Measurements from ENCODE around the gene RELN.

The RELN gene

DNA sequence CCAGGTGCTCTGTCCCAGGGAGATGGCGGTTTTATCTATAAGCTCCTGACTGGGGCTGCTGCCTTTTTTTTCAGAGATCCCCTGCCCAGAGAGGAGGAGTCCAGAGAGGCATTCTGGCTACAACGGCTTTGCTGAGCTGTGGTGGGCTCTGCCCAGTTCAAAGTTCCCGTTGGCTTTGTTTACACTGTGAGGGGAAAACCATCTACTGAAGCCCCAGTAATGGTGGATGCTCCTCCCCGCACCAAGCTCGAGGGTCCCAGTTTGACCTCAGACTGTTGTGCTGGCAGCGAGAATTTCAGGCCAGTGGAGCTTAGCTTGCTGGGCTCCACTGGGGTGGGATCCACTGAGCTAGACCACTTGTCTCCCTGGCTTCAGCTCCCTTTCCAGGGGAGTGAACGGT, 527.1 kb downstream of the RELN start:
- CTCF ChIA-PET: interaction anchor here (0.6 kb wide), 1 partner anchor 80 kb away, joined by 3 read pairs; no protein-coding TSS in a partner anchor
- Histone ChIP-seq H3K9me3 (ENCODE audit: control insufficient read depth, insufficient read depth, low read depth, low read length) (no peaks in the 10 kb centered on the region), H3K4me3 (ENCODE audit: low read depth, low read length) (no peak overlapping the region), H3K27ac (ENCODE audit: extremely low read depth, low read depth, low read length) (no peak overlapping the region), H3K4me1 (ENCODE audit: control insufficient read depth, insufficient read depth, low read length) (no peaks in the 10 kb centered on the region), H3K36me3 (ENCODE audit: control insufficient read depth in 2 of 2, insufficient read depth in 1 of 2, low read length in 2 of 2) (no peaks in the 10 kb centered on the region)
- TF ChIP-seq REPIN1 (tag by site-specific recombination; IDR thresholded peaks at IDR 0.05; ENCODE audit: low read depth) (no peak), ZNF211 (tag by site-specific recombination; IDR thresholded peaks at IDR 0.05; ENCODE audit: low read depth) (no peak)
- POLR2A ChIA-PET: no interaction called here

DNA sequence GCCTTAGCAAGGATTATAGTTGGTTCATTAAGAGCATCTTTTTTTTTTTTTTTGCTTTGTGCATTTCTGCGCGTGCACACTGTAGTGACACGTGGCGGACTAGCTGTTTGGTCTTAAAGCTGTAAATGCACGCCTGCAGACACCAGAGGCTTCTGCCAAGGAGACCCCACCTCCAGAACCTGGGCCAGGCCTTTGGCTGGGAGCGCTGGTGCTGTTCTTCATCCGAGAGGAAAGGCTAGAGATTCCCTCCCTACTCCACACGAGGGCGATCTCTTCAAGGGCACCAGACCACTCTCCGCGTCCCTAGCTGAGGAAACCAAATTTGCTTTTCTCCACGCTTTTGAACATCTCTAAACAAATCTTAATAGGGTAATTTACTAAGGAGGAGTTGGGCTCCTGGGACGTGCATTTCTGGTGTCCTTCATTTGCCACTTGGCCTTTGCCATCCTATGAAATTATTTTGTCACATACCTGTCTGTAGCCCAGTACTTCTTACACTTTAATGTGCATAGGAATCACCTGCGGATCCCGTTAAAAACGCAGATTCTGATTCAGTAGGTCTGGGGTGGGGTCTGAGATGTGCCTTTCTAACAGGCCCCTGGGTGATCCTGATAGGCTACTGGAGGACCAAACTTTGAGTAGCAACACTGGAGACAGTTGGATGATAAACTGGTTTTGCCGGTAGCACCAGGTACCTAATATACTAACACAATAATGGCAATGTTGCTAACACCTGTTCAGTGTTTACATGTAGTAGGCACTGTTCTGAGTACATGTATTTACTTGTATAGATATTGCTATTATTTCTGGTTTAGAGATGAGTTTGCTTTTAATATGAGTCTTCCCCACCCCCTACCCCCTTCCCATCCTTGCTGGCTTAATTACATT, 542.1 kb downstream of the RELN start:
- no peak overlapping the region for H3K4me3 ChIP-seq (ENCODE audit: low read depth, low read length)
- CTCF ChIA-PET: interaction anchor here (0.5 to 1.4 kb wide), 22 partner anchors 9 to 1566 kb away, joined by 3 to 9 read pairs (median 3); partner anchors contain the start of gene PMPCB
- no peaks in the 10 kb centered on the region for H3K9me3 ChIP-seq (ENCODE audit: control insufficient read depth, insufficient read depth, low read depth, low read length)
- POLR2A ChIA-PET: no interaction called here
- no peak overlapping the region for H3K27ac ChIP-seq (ENCODE audit: extremely low read depth, low read depth, low read length)
- H3K36me3 ChIP-seq (ENCODE audit: control insufficient read depth in 2 of 2, insufficient read depth in 1 of 2, low read length in 2 of 2): no peaks in the 10 kb centered on the region
- H3K4me1 ChIP-seq (ENCODE audit: control insufficient read depth, insufficient read depth, low read length): no peaks in the 10 kb centered on the region
- TF ChIP-seq ZNF114 (tag by site-specific recombination; IDR thresholded peaks at IDR 0.05) (no peak), ZNF664 (tag by site-specific recombination; IDR thresholded peaks at IDR 0.05) (no peak), ZNF132 (tag by site-specific recombination; IDR thresholded peaks at IDR 0.05; ENCODE audit: borderline replicate concordance) (no peak), ZNF626 (tag by site-specific recombination; IDR thresholded peaks at IDR 0.05) (no peak), ZNF140 (tag by site-specific recombination; IDR thresholded peaks at IDR 0.05) (no peak), SCRT1 (tag by site-specific recombination; IDR thresholded peaks at IDR 0.05; ENCODE audit: borderline replicate concordance) (0 out of 2 replicates have a peak, but pooled peaks have one; percentile 43), KLF16 (tag by site-specific recombination; IDR thresholded peaks at IDR 0.05) (no peak), OSR2 (tag by site-specific recombination; IDR thresholded peaks at IDR 0.05) (no peak), ZNF324 (tag by site-specific recombination; IDR thresholded peaks at IDR 0.05) (no peak), ZNF623 (tag by site-specific recombination; IDR thresholded peaks at IDR 0.05) (no peak), ZNF561 (tag by site-specific recombination; IDR thresholded peaks at IDR 0.05; ENCODE audit: borderline replicate concordance) (no peak), ZNF660 (tag by site-specific recombination; IDR thresholded peaks at IDR 0.05) (peak; percentile 65), ZNF621 (tag by site-specific recombination; IDR thresholded peaks at IDR 0.05) (no peak), ZBTB20 (tag by site-specific recombination; IDR thresholded peaks at IDR 0.05) (no peak), ZNF843 (tag by site-specific recombination; IDR thresholded peaks at IDR 0.05) (no peak), ZNF416 (tag by site-specific recombination; IDR thresholded peaks at IDR 0.05) (no peak), ZNF658 (tag by site-specific recombination; IDR thresholded peaks at IDR 0.05) (no peak), ZNF654 (tag by site-specific recombination; IDR thresholded peaks at IDR 0.05; ENCODE audit: low read depth) (peak; percentile 85), SCRT2 (tag by site-specific recombination; IDR thresholded peaks at IDR 0.05) (peak; percentile 67), ZSCAN23 (tag by site-specific recombination; IDR thresholded peaks at IDR 0.05) (no peak), ZNF366 (tag by site-specific recombination; conservative IDR thresholded peaks at IDR 0.05) (no peak), ZNF830 (tag by site-specific recombination; IDR thresholded peaks at IDR 0.05; ENCODE audit: low read depth) (no peak), ZNF274 (IDR thresholded peaks at IDR 0.05; ENCODE audit: low read length) (no peak), ZNF274 (tag by site-specific recombination; IDR thresholded peaks at IDR 0.05; ENCODE audit: borderline replicate concordance) (no peak), ZNF211 (tag by site-specific recombination; IDR thresholded peaks at IDR 0.05; ENCODE audit: low read depth) (no peak)
- TF ChIP-seq, protein P1, sequence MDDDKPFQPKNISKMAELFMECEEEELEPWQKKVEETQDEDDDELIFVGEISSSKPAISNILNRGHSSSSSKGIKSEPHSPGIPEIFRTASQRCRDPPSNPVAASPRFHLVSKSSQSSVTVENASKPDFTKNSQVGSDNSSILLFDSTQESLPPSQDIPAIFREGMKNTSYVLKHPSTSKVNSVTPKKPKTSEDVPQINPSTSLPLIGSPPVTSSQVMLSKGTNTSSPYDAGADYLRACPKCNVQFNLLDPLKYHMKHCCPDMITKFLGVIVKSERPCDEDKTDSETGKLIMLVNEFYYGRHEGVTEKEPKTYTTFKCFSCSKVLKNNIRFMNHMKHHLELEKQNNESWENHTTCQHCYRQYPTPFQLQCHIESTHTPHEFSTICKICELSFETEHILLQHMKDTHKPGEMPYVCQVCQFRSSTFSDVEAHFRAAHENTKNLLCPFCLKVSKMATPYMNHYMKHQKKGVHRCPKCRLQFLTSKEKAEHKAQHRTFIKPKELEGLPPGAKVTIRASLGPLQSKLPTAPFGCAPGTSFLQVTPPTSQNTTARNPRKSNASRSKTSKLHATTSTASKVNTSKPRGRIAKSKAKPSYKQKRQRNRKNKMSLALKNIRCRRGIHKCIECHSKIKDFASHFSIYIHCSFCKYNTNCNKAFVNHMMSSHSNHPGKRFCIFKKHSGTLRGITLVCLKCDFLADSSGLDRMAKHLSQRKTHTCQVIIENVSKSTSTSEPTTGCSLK (tag by site-specific recombination; IDR thresholded peaks at IDR 0.05): no peak
- TF ChIP-seq, protein P2, sequence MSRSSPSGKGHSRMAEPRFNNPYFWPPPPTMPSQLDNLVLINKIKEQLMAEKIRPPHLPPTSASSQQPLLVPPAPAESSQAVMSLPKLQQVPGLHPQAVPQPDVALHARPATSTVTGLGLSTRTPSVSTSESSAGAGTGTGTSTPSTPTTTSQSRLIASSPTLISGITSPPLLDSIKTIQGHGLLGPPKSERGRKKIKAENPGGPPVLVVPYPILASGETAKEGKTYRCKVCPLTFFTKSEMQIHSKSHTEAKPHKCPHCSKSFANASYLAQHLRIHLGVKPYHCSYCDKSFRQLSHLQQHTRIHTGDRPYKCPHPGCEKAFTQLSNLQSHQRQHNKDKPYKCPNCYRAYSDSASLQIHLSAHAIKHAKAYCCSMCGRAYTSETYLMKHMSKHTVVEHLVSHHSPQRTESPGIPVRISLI (tag by site-specific recombination; IDR thresholded peaks at IDR 0.05): peak; percentile 36; the same call in 1 of the 2 replicates
- TF ChIP-seq, protein P3, sequence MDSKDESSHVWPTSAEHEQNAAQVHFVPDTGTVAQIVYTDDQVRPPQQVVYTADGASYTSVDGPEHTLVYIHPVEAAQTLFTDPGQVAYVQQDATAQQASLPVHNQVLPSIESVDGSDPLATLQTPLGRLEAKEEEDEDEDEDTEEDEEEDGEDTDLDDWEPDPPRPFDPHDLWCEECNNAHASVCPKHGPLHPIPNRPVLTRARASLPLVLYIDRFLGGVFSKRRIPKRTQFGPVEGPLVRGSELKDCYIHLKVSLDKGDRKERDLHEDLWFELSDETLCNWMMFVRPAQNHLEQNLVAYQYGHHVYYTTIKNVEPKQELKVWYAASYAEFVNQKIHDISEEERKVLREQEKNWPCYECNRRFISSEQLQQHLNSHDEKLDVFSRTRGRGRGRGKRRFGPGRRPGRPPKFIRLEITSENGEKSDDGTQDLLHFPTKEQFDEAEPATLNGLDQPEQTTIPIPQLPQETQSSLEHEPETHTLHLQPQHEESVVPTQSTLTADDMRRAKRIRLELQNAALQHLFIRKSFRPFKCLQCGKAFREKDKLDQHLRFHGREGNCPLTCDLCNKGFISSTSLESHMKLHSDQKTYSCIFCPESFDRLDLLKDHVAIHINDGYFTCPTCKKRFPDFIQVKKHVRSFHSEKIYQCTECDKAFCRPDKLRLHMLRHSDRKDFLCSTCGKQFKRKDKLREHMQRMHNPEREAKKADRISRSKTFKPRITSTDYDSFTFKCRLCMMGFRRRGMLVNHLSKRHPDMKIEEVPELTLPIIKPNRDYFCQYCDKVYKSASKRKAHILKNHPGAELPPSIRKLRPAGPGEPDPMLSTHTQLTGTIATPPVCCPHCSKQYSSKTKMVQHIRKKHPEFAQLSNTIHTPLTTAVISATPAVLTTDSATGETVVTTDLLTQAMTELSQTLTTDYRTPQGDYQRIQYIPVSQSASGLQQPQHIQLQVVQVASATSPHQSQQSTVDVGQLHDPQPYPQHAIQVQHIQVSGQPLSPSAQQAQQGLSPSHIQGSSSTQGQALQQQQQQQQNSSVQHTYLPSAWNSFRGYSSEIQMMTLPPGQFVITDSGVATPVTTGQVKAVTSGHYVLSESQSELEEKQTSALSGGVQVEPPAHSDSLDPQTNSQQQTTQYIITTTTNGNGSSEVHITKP (tag by site-specific recombination; IDR thresholded peaks at IDR 0.05): no peak

Measured in HEK293 (cell line).